ENCODE measurements around the gene CUL2.

GRCh38 chr10:35119378-35119777 lies 29.2 kb upstream of the CUL2 start:
- TF ChIP-seq CTCF (IDR thresholded peaks at IDR 0.05), result no peak
- no peak for TF ChIP-seq POLR2A (IDR thresholded peaks at IDR 0.05)
